GM23338 (cell line): ENCODE data around the gene STIP1. TPM values are rescaled to one million over a fixed set of nuclear protein-coding genes. Genes with fewer than 3 reads are reported as not detected.

Source experiments
- ATAC-seq: fragments of 200-7000 bp; cut with Tn5 transposase; 3 replicates; pipeline ENCODE4 v1.9.1; 2020
- DNase-seq: peaks from one replicate; pipeline ENCODE4 v3.0.0-alpha.2; 2015; ENCODE audit warnings: low spot score
- H2AFZ ChIP-seq: fragments of 200-600 bp; sonication (generic); 2 replicates; pipeline ENCODE4 v1.8.0; 2016; ENCODE audit warnings: antibody characterized with exemption, mild to moderate bottlenecking, moderate library complexity
- H3F3A ChIP-seq: fragments of 200-600 bp; sonication (generic); replicated peaks from 2 replicates; pipeline ENCODE4 v1.8.0; 2017; ENCODE audit warnings: antibody characterized with exemption, mixed run types, low read depth
- H3K27ac ChIP-seq: fragments of 200-600 bp; sonication (generic); 2 replicates; pipeline ENCODE4 v1.6.1; 2016; ENCODE audit warnings: low read depth
- H3K27me3 ChIP-seq: fragments of 200-600 bp; sonication (generic); 2 replicates; pipeline ENCODE4 v1.8.0; 2016; ENCODE audit warnings: mild to moderate bottlenecking, mixed run types, moderate library complexity; ENCODE audit not compliant: insufficient read depth
- H3K36me3 ChIP-seq: fragments of 200-600 bp; sonication (generic); 2 replicates; pipeline ENCODE4 v1.8.0; 2016; ENCODE audit warnings: mild to moderate bottlenecking; ENCODE audit not compliant: insufficient read depth
- H3K4me1 ChIP-seq: fragments of 200-600 bp; sonication (generic); 2 replicates; pipeline ENCODE4 v1.8.0; 2016; ENCODE audit warnings: mild to moderate bottlenecking, moderate library complexity; ENCODE audit not compliant: insufficient read depth
- H3K4me2 ChIP-seq: fragments of 200-600 bp; sonication (generic); 2 replicates; pipeline ENCODE4 v1.7.1; 2017; ENCODE audit warnings: mixed run types
- H3K4me3 ChIP-seq: fragments of 200-600 bp; sonication (generic); 2 replicates; pipeline ENCODE4 v1.6.1; 2016; ENCODE audit warnings: mixed run types
- H3K79me2 ChIP-seq: fragments of 200-600 bp; sonication (generic); replicated peaks from 2 replicates; pipeline ENCODE4 v1.8.0; 2017; ENCODE audit warnings: mild to moderate bottlenecking; ENCODE audit not compliant: insufficient read depth
- H3K9me2 ChIP-seq: fragments of 200-600 bp; sonication (generic); 2 replicates; pipeline ENCODE4 v1.8.0; 2017; ENCODE audit not compliant: insufficient read depth
- H4K20me1 ChIP-seq: fragments of 200-600 bp; sonication (generic); replicated peaks from 2 replicates; pipeline ENCODE4 v1.8.0; 2017; ENCODE audit warnings: mild to moderate bottlenecking; ENCODE audit not compliant: insufficient read depth
- H3K27ac Mint-ChIP-seq: 2 replicates; pipeline ENCODE4 v1.8.0; 2020; ENCODE audit warnings: inconsistent platforms, mild to moderate bottlenecking, moderate library complexity, mixed read lengths
- H3K27me3 Mint-ChIP-seq: 3 replicates; pipeline ENCODE4 v1.8.0; 2022; ENCODE audit warnings: low read depth, mild to moderate bottlenecking, moderate library complexity, mixed read lengths, inconsistent platforms; ENCODE audit not compliant: insufficient read depth, poor library complexity
- H3K36me3 Mint-ChIP-seq: 3 replicates; pipeline ENCODE4 v1.8.0; 2021; ENCODE audit warnings: low read depth, mild to moderate bottlenecking, inconsistent platforms, moderate library complexity, mixed read lengths
- H3K4me1 Mint-ChIP-seq: 3 replicates; pipeline ENCODE4 v1.8.0; 2020; ENCODE audit warnings: mild to moderate bottlenecking, inconsistent platforms, mixed read lengths
- H3K4me3 Mint-ChIP-seq: 3 replicates; pipeline ENCODE4 v1.8.0; 2021; ENCODE audit warnings: moderate library complexity, mild to moderate bottlenecking, inconsistent platforms, mixed read lengths
- H3K9me3 Mint-ChIP-seq: 3 replicates; pipeline ENCODE4 v1.8.0; 2020; ENCODE audit warnings: moderate library complexity, mild to moderate bottlenecking, inconsistent platforms, mixed read lengths
- EZH2 ChIP-seq: fragments of 200-600 bp; sonication (generic); IDR thresholded peaks from one replicate; pipeline ENCODE4 v1.8.0; 2017; ENCODE audit warnings: antibody characterized with exemption, mild to moderate bottlenecking, low read depth; ENCODE audit not compliant: unreplicated experiment
- EZH2phosphoT487 ChIP-seq: fragments of 200-600 bp; sonication (generic); IDR thresholded peaks from one replicate; pipeline ENCODE4 v1.8.1; 2018; ENCODE audit warnings: antibody characterized with exemption; ENCODE audit not compliant: unreplicated experiment
- NANOG ChIP-seq: IDR thresholded peaks from 2 replicates; pipeline ENCODE4 v1.6.1; 2016; ENCODE audit warnings: antibody characterized with exemption, borderline replicate concordance
- POLR2AphosphoS5 ChIP-seq: IDR thresholded peaks from 2 replicates; pipeline ENCODE4 v1.6.1; 2016; ENCODE audit warnings: antibody characterized with exemption, low read depth
- REST ChIP-seq: IDR thresholded peaks from one replicate; pipeline ENCODE4 v1.6.1; 2018; ENCODE audit warnings: antibody characterized with exemption; ENCODE audit not compliant: unreplicated experiment
- polyA plus RNA-seq: library from polyadenylated mRNA; unstranded; fragments of >200 nt; fragmentation: Nextera tagmentation; extraction: Ambion mirVana; gene quantifications from 2 replicates; pipeline ENCODE4 v1.2.1, GENCODE V29; 2016
- total RNA-seq: library from RNA; depleted of rRNA; stranded (reverse); fragments of >200 nt; shearing (Covaris generic); gene quantifications from 2 replicates; pipeline ENCODE4 v1.2.3, GENCODE V29; 2014
- TF ChIP-seq, protein P1 (sequence below), 2 experiments: fragments of 200-600 bp in 1 of 2; sonication (generic) in 1 of 2; conservative IDR thresholded peaks; 2 replicates each; pipeline versions ENCODE4 v1.5.1 to v1.6.1; 2016 to 2017; ENCODE audit warnings: antibody characterized with exemption in 2 of 2, low read depth in 2 of 2, mild to moderate bottlenecking in 2 of 2, moderate library complexity in 1 of 2

Gene STIP1
- total and polyA plus RNA-seq, 2 experiments from 2014 or later = 213 to 351 TPM

GRCh38 chr11:64244966-64245365, 59.0 kb downstream of the STIP1 start:
- H3K9me3 Mint-ChIP-seq = no peaks in the 10 kb centered on the region
- H3K79me2 ChIP-seq = peaks cover 26% of the 10 kb centered on the region
- H3K27ac ChIP-seq = no peak overlapping the region
- H3K4me1 Mint-ChIP-seq = peaks cover 47% of the 10 kb centered on the region
- peak overlapping the region; percentile 87 for H3K4me3 Mint-ChIP-seq
- H3K4me1 ChIP-seq = peaks cover 40% of the 10 kb centered on the region
- no peaks in the 10 kb centered on the region for H3K9me2 ChIP-seq
- peaks cover 17% of the 10 kb centered on the region for H3K36me3 Mint-ChIP-seq
- TF ChIP-seq, protein P1, sequence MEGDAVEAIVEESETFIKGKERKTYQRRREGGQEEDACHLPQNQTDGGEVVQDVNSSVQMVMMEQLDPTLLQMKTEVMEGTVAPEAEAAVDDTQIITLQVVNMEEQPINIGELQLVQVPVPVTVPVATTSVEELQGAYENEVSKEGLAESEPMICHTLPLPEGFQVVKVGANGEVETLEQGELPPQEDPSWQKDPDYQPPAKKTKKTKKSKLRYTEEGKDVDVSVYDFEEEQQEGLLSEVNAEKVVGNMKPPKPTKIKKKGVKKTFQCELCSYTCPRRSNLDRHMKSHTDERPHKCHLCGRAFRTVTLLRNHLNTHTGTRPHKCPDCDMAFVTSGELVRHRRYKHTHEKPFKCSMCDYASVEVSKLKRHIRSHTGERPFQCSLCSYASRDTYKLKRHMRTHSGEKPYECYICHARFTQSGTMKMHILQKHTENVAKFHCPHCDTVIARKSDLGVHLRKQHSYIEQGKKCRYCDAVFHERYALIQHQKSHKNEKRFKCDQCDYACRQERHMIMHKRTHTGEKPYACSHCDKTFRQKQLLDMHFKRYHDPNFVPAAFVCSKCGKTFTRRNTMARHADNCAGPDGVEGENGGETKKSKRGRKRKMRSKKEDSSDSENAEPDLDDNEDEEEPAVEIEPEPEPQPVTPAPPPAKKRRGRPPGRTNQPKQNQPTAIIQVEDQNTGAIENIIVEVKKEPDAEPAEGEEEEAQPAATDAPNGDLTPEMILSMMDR (conservative IDR thresholded peaks at IDR 0.05; ENCODE audit: low read depth in 2 of 2) = no peak
- TF ChIP-seq NANOG (no peak), POLR2AphosphoS5 (peak; percentile 42; the same call in 1 of the 2 replicates), EZH2phosphoT487 (no peak)
- peaks cover 43% of the 10 kb centered on the region for H3K27me3 Mint-ChIP-seq
- H3K27ac Mint-ChIP-seq = no peak overlapping the region
- H2AFZ ChIP-seq = no peak overlapping the region
- no peaks in the 10 kb centered on the region; the same call in 1 of the 2 replicates for H4K20me1 ChIP-seq
- no peak for ATAC-seq
- no peaks in the 10 kb centered on the region for H3K36me3 ChIP-seq
- H3K27me3 ChIP-seq = no peaks in the 10 kb centered on the region
- no peak for DNase-seq
- peak overlapping the region; percentile 93 for H3K4me2 ChIP-seq
- peak overlapping the region; percentile 99 for H3K4me3 ChIP-seq
- peaks cover 49% of the 10 kb centered on the region for H3F3A ChIP-seq

GRCh38 chr11:64245401-64245796, 59.4 kb downstream of the STIP1 start:
- no peak for ATAC-seq

More at GRCh38 chr11:64245401-64245796, 59.4 kb downstream of the STIP1 start:
- peaks cover 40% of the 10 kb centered on the region for H3K27me3 Mint-ChIP-seq
- Histone ChIP-seq H3K4me1 (peaks cover 40% of the 10 kb centered on the region), H4K20me1 (no peaks in the 10 kb centered on the region; the same call in 1 of the 2 replicates), H3K27me3 (no peaks in the 10 kb centered on the region), H3F3A (peaks cover 49% of the 10 kb centered on the region), H3K79me2 (peaks cover 26% of the 10 kb centered on the region), H3K36me3 (no peaks in the 10 kb centered on the region), H3K4me3 (peak overlapping the region; percentile 99), H3K4me2 (peak overlapping the region; percentile 93), H2AFZ (no peak overlapping the region), H3K27ac (no peak overlapping the region), H3K9me2 (no peaks in the 10 kb centered on the region)
- no peaks in the 10 kb centered on the region for H3K9me3 Mint-ChIP-seq
- peak overlapping the region; percentile 88 for H3K27ac Mint-ChIP-seq
- peaks cover 45% of the 10 kb centered on the region for H3K4me1 Mint-ChIP-seq
- peaks cover 17% of the 10 kb centered on the region for H3K36me3 Mint-ChIP-seq
- no peak for TF ChIP-seq EZH2
- TF ChIP-seq REST = no peak
- peak overlapping the region; percentile 87 for H3K4me3 Mint-ChIP-seq
- DNase-seq = no peak
